A549 (cell line): ENCODE data around the gene GATB. TPM values are rescaled to one million over a fixed set of nuclear protein-coding genes. Genes with fewer than 3 reads are reported as not detected.

Source experiments
- ATAC-seq, 2 experiments: fragments of 200-7000 bp in 1 of 2; fragments of >200 bp in 1 of 2; cut with Nextera tagmentation in 1 of 2; cut with Tn5 transposase in 1 of 2; 3 replicates each; pipeline versions ENCODE4 v1.8.0 to v1.9.1; 2018 to 2020; ENCODE audit warnings: mild to moderate bottlenecking in 1 of 2, moderate library complexity in 1 of 2
- CTCF ChIA-PET: fragments of 300-600 bp; sonication (Branson Sonifier 250); formaldehyde crosslinking; extraction: SDS; loops from one replicate; lab custom pipeline; 2021; ENCODE audit warnings: antibody characterized with exemption, inconsistent platforms; lab: Yijun Ruan, JAX
- POLR2A ChIA-PET: fragments of 350-600 bp; formaldehyde crosslinking; extraction: SDS; loops from one replicate; lab custom pipeline; 2021; ENCODE audit warnings: antibody characterized with exemption, inconsistent platforms; lab: Yijun Ruan, JAX
- DNase-seq, 2 experiments: peaks; one replicate each; pipeline versions ENCODE4 v3.0.0 to v3.0.0-alpha.2; 2011 to 2016; ENCODE audit warnings: low read depth in 1 of 2, low spot score in 1 of 2
- FAIRE-seq: peaks from 2 replicates; lab custom pipeline; 2011; peaks lifted over from hg19 to GRCh38; lab: Jason Lieb, UNC
- H3K27ac ChIP-seq, 2 experiments: fragments of >200 bp; sonication (Bioruptor Twin); formaldehyde crosslinking; 3 replicates each; pipeline ENCODE4 v1.5.1; 2016 to 2017
- H3K4me1 ChIP-seq: fragments of >200 bp; sonication (Bioruptor Twin); formaldehyde crosslinking; 3 replicates; pipeline ENCODE4 v1.6.1; 2016
- H3K4me2 ChIP-seq: fragments of >200 bp; sonication (Bioruptor Twin); formaldehyde crosslinking; 3 replicates; pipeline ENCODE4 v1.6.1; 2016
- H3K4me3 ChIP-seq: fragments of >200 bp; sonication (Bioruptor Twin); formaldehyde crosslinking; 3 replicates; pipeline ENCODE4 v1.5.1; 2016
- H3K9me3 ChIP-seq: fragments of >200 bp; sonication (Bioruptor Twin); formaldehyde crosslinking; 3 replicates; pipeline ENCODE4 v1.6.1; 2016
- ATOH8 ChIP-seq: fragments of 250-450 bp; sonication (Bioruptor Pico); IDR thresholded peaks from 2 replicates; pipeline ENCODE4 v1.5.0; 2020; ENCODE audit warnings: low read depth, mild to moderate bottlenecking, moderate library complexity
- BCL3 ChIP-seq: fragments of >200 bp; sonication (Bioruptor Twin); formaldehyde crosslinking; IDR thresholded peaks from 3 replicates; pipeline ENCODE4 v1.6.1; 2016
- CBX2 ChIP-seq: fragments of 200-600 bp; sonication (generic); IDR thresholded peaks from 2 replicates; pipeline ENCODE4 v1.6.1; 2016; ENCODE audit warnings: low read depth, mild to moderate bottlenecking, borderline replicate concordance
- CTCF ChIP-seq: fragments of >200 bp; sonication (Bioruptor Twin); formaldehyde crosslinking; IDR thresholded peaks from 3 replicates; pipeline ENCODE4 v1.5.1; 2016
- EP300 ChIP-seq, 2 experiments: fragments of >200 bp; sonication (Bioruptor Twin); formaldehyde crosslinking; IDR thresholded peaks; 2 replicates in 1 of 2; 3 replicates in 1 of 2; pipeline ENCODE4 v1.6.1; 2016 to 2017
- ESRRA ChIP-seq: fragments of 150-350 bp; IDR thresholded peaks from 2 replicates; pipeline ENCODE4 v1.6.1; 2014; ENCODE audit warnings: mild to moderate bottlenecking, low read length, borderline replicate concordance
- FOSB ChIP-seq: fragments of 250-450 bp; sonication (Bioruptor Pico); IDR thresholded peaks from 2 replicates; pipeline ENCODE4 v1.5.0; 2020; ENCODE audit warnings: mild to moderate bottlenecking, moderate library complexity
- HES2 ChIP-seq: fragments of >200 bp; sonication (Bioruptor Twin); formaldehyde crosslinking; IDR thresholded peaks from 2 replicates; pipeline ENCODE4 v1.6.1; 2016
- HEYL ChIP-seq: fragments of 250-450 bp; sonication (Bioruptor Pico); IDR thresholded peaks from 2 replicates; pipeline ENCODE4 v1.8.0; 2021; ENCODE audit warnings: mild to moderate bottlenecking, moderate library complexity
- HMGXB4 ChIP-seq: fragments of 250-450 bp; sonication (Bioruptor Pico); IDR thresholded peaks from 2 replicates; pipeline ENCODE4 v1.5.0; 2021; ENCODE audit warnings: mild to moderate bottlenecking, moderate library complexity, borderline replicate concordance
- HOXA7 ChIP-seq: fragments of 250-450 bp; sonication (Bioruptor Pico); IDR thresholded peaks from 2 replicates; pipeline ENCODE4 v1.5.0; 2020; ENCODE audit warnings: mild to moderate bottlenecking, moderate library complexity
- KDM1A ChIP-seq: fragments of 200-600 bp; sonication (generic); IDR thresholded peaks from 2 replicates; pipeline ENCODE4 v1.6.1; 2016; ENCODE audit warnings: low read depth, mild to moderate bottlenecking
- MAZ ChIP-seq: fragments of 150-350 bp; IDR thresholded peaks from 2 replicates; pipeline ENCODE4 v1.6.1; 2014; ENCODE audit warnings: antibody characterized with exemption, low read depth, low read length, borderline replicate concordance
- PHF8 ChIP-seq: fragments of 200-600 bp; sonication (generic); IDR thresholded peaks from 2 replicates; pipeline ENCODE4 v1.6.1; 2016; ENCODE audit warnings: low read depth, mild to moderate bottlenecking, antibody characterized with exemption, moderate library complexity, borderline replicate concordance
- POLR2AphosphoS2 ChIP-seq: conservative IDR thresholded peaks from 2 replicates; pipeline ENCODE4 v1.6.1; 2012; ENCODE audit warnings: low read length, improper control_type of control experiment, inconsistent platforms
- REST ChIP-seq: fragments of 200-600 bp; sonication (generic); IDR thresholded peaks from 2 replicates; pipeline ENCODE4 v1.6.1; 2016; ENCODE audit warnings: antibody characterized with exemption, mild to moderate bottlenecking, moderate library complexity
- RFX5 ChIP-seq: fragments of 450-650 bp; IDR thresholded peaks from 2 replicates; pipeline ENCODE4 v1.7.1; 2014; ENCODE audit warnings: antibody characterized with exemption, mild to moderate bottlenecking, moderate library complexity
- SREBF2 ChIP-seq: fragments of 450-650 bp; IDR thresholded peaks from 2 replicates; pipeline ENCODE4 v1.6.1; 2014; ENCODE audit warnings: mild to moderate bottlenecking, moderate library complexity
- TFCP2L1 ChIP-seq: fragments of 250-450 bp; sonication (Bioruptor Pico); IDR thresholded peaks from 2 replicates; pipeline ENCODE4 v1.5.0; 2021; ENCODE audit warnings: mild to moderate bottlenecking
- TP53 ChIP-seq: fragments of 250-450 bp; sonication (Bioruptor Pico); IDR thresholded peaks from 2 replicates; pipeline ENCODE4 v1.5.0; 2021; ENCODE audit warnings: mild to moderate bottlenecking, moderate library complexity
- ZC3H11A ChIP-seq: fragments of 450-650 bp; IDR thresholded peaks from 2 replicates; pipeline ENCODE4 v1.6.1; 2014; ENCODE audit warnings: antibody characterized with exemption, mild to moderate bottlenecking
- ZFP36 ChIP-seq: fragments of 450-650 bp; IDR thresholded peaks from 2 replicates; pipeline ENCODE4 v1.6.1; 2014; ENCODE audit warnings: borderline replicate concordance; ENCODE audit not compliant: partially characterized antibody
- ZNF302 ChIP-seq: fragments of 250-450 bp; sonication (Bioruptor Pico); IDR thresholded peaks from 2 replicates; pipeline ENCODE4 v1.9.0; 2021; ENCODE audit warnings: inconsistent platforms, mild to moderate bottlenecking, moderate library complexity
- ZSCAN20 ChIP-seq: fragments of 250-450 bp; sonication (Bioruptor Pico); IDR thresholded peaks from 2 replicates; pipeline ENCODE4 v1.8.0; 2022; ENCODE audit warnings: mild to moderate bottlenecking, moderate library complexity
- WGBS: methylation state at CpG from one replicate; pipeline ENCODE4 v1.1.6; 2017; ENCODE audit errors: missing lambda C conversion rate; 5-methylcytosine and 5-hydroxymethylcytosine counted together
- polyA plus RNA-seq, 4 experiments: library from polyadenylated mRNA; depleted of rRNA in 3 of 4; stranded (reverse); fragments of >200 nt; fragmentation: RNase III in 1 of 4; extraction: RNeasy Plus Mini Kit Qiagen cat#74134 plus additional on column Dnase treatment in 1 of 4; gene quantifications; 2 replicates in 3 of 4; 3 replicates in 1 of 4; pipeline ENCODE4 v1.2.3, GENCODE V29; 2011 to 2017

The GATB gene
- polyA plus RNA-seq, 2 of the 4 experiments (the other 2 are of a cell fraction), result 12.1 to 17.8 TPM

- H3K4me2 ChIP-seq, result no peak overlapping the region
- TF ChIP-seq RFX5 (no peak), HEYL (CRISPR knock-in tag) (no peak), HOXA7 (CRISPR knock-in tag) (no peak), MAZ (no peak), ZC3H11A (no peak), HES2 (no peak), BCL3 (no peak), TFCP2L1 (CRISPR knock-in tag) (no peak), ESRRA (no peak), TP53 (CRISPR knock-in tag) (no peak), CBX2 (no peak), REST (no peak), HMGXB4 (CRISPR knock-in tag) (no peak), SREBF2 (no peak)
- H3K9me3 ChIP-seq, result no peaks in the 10 kb centered on the region
- DNase-seq (no peak), FAIRE-seq (no peak), ATAC-seq (no peak)
- POLR2A ChIA-PET, result no interaction called here
- H3K4me3 ChIP-seq, result no peak overlapping the region
- H3K27ac ChIP-seq, result no peak overlapping the region
- WGBS, result 90% methylated on average over 4 of the region's 4 CpGs
- CTCF ChIA-PET, result no interaction called here
- no peaks in the 10 kb centered on the region for H3K4me1 ChIP-seq
Measured at GRCh38 chr4:151702256-151702655, 58.6 kb downstream of the GATB start.

GRCh38 chr4:151700566-151701316 is 60.1 kb downstream of the GATB start:
- Histone ChIP-seq H3K27ac (no peak overlapping the region), H3K9me3 (no peaks in the 10 kb centered on the region), H3K4me1 (no peaks in the 10 kb centered on the region), H3K4me2 (no peak overlapping the region), H3K4me3 (no peak overlapping the region)
- WGBS, result 90% methylated on average over 14 of the region's 16 CpGs
- DNase-seq, result no peak
- no peak for FAIRE-seq
- ChIA-PET POLR2A (no interaction called here), CTCF (no interaction called here)
- ATAC-seq, result no peak
- no peak for TF ChIP-seq ZSCAN20 (CRISPR knock-in tag)
- no peak for TF ChIP-seq ZFP36
- TF ChIP-seq KDM1A, result no peak
- no peak for TF ChIP-seq PHF8
- no peak for TF ChIP-seq EP300 (IDR thresholded peaks at IDR 0.05)
- TF ChIP-seq SREBF2, result no peak
- TF ChIP-seq FOSB, result no peak
- TF ChIP-seq HMGXB4 (CRISPR knock-in tag), result no peak
- TF ChIP-seq ZNF302, result no peak
- TF ChIP-seq CTCF, result no peak
- TF ChIP-seq POLR2AphosphoS2, result no peak
- no peak for TF ChIP-seq ATOH8 (CRISPR knock-in tag)
